Measurements from ENCODE around the gene NEK1.
"Not testable (repeated sequence)": the region's sequence is repeated elsewhere in the genome, so short reads cannot be mapped to it uniquely, and the experiment has no call there.

Gene NEK1

DNA sequence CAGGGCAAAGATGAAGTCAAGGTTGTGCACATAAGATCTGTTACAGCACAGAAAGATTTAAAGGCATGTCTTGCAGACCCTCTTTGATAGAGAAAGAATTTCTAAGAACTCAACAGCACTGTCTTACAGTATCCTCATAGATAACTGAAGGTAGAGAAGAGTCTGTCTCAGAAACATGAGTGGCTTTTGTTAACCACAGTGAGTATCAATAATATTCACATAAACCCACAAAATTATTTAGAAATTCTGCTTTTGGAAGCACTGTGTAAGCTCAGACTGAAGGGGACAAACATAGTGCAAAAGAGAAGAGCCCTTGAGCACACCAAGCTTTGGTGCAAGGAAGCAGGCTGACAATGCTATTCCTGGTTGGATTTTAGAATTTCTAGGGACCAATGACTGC, 175.6 kb downstream of the NEK1 start:
- Histone ChIP-seq H2AK5ac (ENCODE audit: low read depth, low read length) (no peak overlapping the region), H2BK15ac (ENCODE audit: low read length) (no peak overlapping the region), H3K36me3 (replicated peaks in 1 of 2; ENCODE audit: control insufficient read depth in 2 of 2, insufficient read depth in 2 of 2, low read length in 2 of 2) (no peaks in the 10 kb centered on the region), H2AFZ (ENCODE audit: low read length) (no peak overlapping the region), H4K91ac (ENCODE audit: low read depth, low read length, poor library complexity) (no peak overlapping the region), H3K4me3 (ENCODE audit: low read length in 2 of 2) (no peak overlapping the region), H3K27ac (replicated peaks; ENCODE audit: low read length) (no peak overlapping the region), H3K9me3 (replicated peaks in 1 of 2; ENCODE audit: control insufficient read depth in 2 of 2, insufficient read depth in 1 of 2, low read depth in 1 of 2, low read length in 2 of 2) (no peaks in the 10 kb centered on the region), H2BK12ac (ENCODE audit: low read length) (no peak overlapping the region), H3K4ac (ENCODE audit: low read length) (no peak overlapping the region), H3K14ac (ENCODE audit: low read length) (no peak overlapping the region), H3K79me1 (ENCODE audit: low read depth, low read length) (no peaks in the 10 kb centered on the region), H3K23ac (ENCODE audit: low read depth, low read length, poor library complexity) (no peak overlapping the region), H3K9ac (ENCODE audit: low read depth, low read length, poor library complexity) (no peak overlapping the region), H2BK5ac (ENCODE audit: low read length) (no peak overlapping the region), H3K18ac (ENCODE audit: low read length) (no peak overlapping the region), H3K27me3 (ENCODE audit: control insufficient read depth in 3 of 3, insufficient read depth in 3 of 3, low read depth in 1 of 3, low read length in 3 of 3) (no peaks in the 10 kb centered on the region), H4K8ac (ENCODE audit: low read depth, low read length) (no peak overlapping the region), H3K4me1 (ENCODE audit: control insufficient read depth in 2 of 2, insufficient read depth in 1 of 2, low read depth in 1 of 2, low read length in 2 of 2) (peaks cover 0 to 12% of the 10 kb centered on the region in 2 donors), H2BK120ac (ENCODE audit: low read depth, low read length) (no peak overlapping the region), H3K4me2 (ENCODE audit: insufficient read depth, low read length, poor library complexity, severe bottlenecking) (no peak overlapping the region)
- DNase-seq (ENCODE audit: low spot score) = no peak

DNA sequence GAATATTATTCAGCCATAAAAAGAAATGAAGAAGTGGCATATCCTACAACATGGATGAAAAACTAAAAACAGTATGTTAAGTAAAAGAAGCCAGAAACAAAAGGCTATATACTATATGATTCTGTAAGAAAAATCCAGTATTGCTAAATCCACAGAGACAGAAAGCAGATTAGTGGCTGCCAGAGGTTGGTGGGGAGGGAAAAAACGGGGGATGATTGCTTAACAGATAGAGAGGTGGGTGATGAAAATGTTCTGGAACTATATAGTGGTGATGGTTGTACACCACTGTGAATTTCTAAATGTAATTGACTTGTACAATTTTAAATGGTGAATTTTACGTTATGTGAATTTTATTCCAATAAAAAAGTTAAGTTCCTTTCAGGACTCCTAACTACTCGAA, 184.0 kb downstream of the NEK1 start:
- Histone ChIP-seq H3K79me1 (ENCODE audit: low read depth, low read length) (no peaks in the 10 kb centered on the region), H2BK5ac (ENCODE audit: low read length) (no peak overlapping the region), H3K14ac (ENCODE audit: low read length) (no peak overlapping the region), H3K18ac (ENCODE audit: low read length) (no peak overlapping the region), H3K4me3 (ENCODE audit: low read length in 2 of 2) (no peak overlapping the region), H3K36me3 (replicated peaks in 1 of 2; ENCODE audit: control insufficient read depth in 2 of 2, insufficient read depth in 2 of 2, low read length in 2 of 2) (peaks cover 2 to 14% of the 10 kb centered on the region in 2 donors), H3K9ac (ENCODE audit: low read depth, low read length, poor library complexity) (no peak overlapping the region), H2AK5ac (ENCODE audit: low read depth, low read length) (no peak overlapping the region), H2BK12ac (ENCODE audit: low read length) (no peak overlapping the region), H3K23ac (ENCODE audit: low read depth, low read length, poor library complexity) (no peak overlapping the region), H4K91ac (ENCODE audit: low read depth, low read length, poor library complexity) (no peak overlapping the region), H3K27me3 (ENCODE audit: control insufficient read depth in 3 of 3, insufficient read depth in 3 of 3, low read depth in 1 of 3, low read length in 3 of 3) (no peaks in the 10 kb centered on the region), H2BK15ac (ENCODE audit: low read length) (no peak overlapping the region), H3K4me1 (ENCODE audit: control insufficient read depth in 2 of 2, insufficient read depth in 1 of 2, low read depth in 1 of 2, low read length in 2 of 2) (no peaks in the 10 kb centered on the region), H3K4me2 (ENCODE audit: insufficient read depth, low read length, poor library complexity, severe bottlenecking) (no peak overlapping the region), H3K27ac (replicated peaks; ENCODE audit: low read length) (no peak overlapping the region), H4K8ac (ENCODE audit: low read depth, low read length) (no peak overlapping the region), H3K4ac (ENCODE audit: low read length) (no peak overlapping the region), H2AFZ (ENCODE audit: low read length) (no peak overlapping the region), H2BK120ac (ENCODE audit: low read depth, low read length) (no peak overlapping the region), H3K9me3 (replicated peaks in 1 of 2; ENCODE audit: control insufficient read depth in 2 of 2, insufficient read depth in 1 of 2, low read depth in 1 of 2, low read length in 2 of 2) (no peaks in the 10 kb centered on the region)
- WGBS, 2 donors (ENCODE audit: extremely low coverage in 2 of 2, insufficient read length in 2 of 2, insufficient replicate concordance in 1 of 2) = no CpG with 5 or more reads among the region's 3 CpGs
- DNase-seq (ENCODE audit: low spot score) = no peak

DNA sequence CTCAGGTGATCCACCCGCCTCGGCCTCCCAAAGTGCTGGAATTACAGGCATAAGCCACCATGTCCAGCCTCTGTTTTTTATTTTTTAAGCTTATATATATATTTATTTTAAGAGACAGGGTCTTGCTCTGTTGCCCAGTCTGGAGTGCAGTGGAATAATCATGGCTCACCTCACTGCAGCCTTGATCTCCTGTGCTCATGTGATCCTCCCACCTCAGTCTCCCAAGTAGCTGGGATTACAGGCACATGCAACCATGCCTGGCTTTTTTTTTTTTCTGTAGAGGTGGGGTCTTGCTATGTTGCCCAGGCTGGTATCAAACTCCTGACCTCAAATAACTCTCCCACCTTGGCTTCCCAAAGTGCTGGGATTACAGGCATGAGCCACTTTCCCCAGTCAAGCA, 184.7 kb downstream of the NEK1 start:
- peaks cover 2 to 14% of the 10 kb centered on the region in 2 donors for H3K36me3 ChIP-seq (replicated peaks in 1 of 2; ENCODE audit: control insufficient read depth in 2 of 2, insufficient read depth in 2 of 2, low read length in 2 of 2)
- not testable (repeated sequence) for H3K4me1 ChIP-seq (ENCODE audit: control insufficient read depth in 2 of 2, insufficient read depth in 1 of 2, low read depth in 1 of 2, low read length in 2 of 2)

DNA sequence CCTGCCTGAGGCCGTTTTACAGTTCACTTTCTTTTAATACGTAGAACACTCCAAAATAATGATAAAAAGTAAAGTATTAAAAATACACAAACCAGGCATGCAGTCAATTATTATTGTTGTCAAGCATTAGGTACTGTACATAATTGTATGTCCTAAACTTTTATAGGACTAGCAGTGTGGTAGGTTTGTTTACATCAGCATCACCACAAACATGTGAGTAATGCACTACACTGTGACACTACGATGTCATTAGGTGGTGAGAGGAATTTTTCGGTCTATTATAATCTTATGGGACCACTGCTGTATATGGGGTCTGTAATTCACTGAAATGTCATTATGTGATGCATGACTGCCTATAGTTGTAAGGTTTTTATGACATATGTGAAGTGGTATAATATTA, 192.1 kb downstream of the NEK1 start:
- H2AFZ ChIP-seq (ENCODE audit: low read length) = no peak overlapping the region
- H3K9me3 ChIP-seq (replicated peaks in 1 of 2; ENCODE audit: control insufficient read depth in 2 of 2, insufficient read depth in 1 of 2, low read depth in 1 of 2, low read length in 2 of 2) = no peaks in the 10 kb centered on the region
- WGBS, 2 donors (ENCODE audit: extremely low coverage in 2 of 2, insufficient read length in 2 of 2, insufficient replicate concordance in 1 of 2) = no CpG with 5 or more reads among the region's 4 CpGs

More for the DNA sequence above, 184.7 kb downstream of the NEK1 start:
- not testable (repeated sequence) for H2BK12ac ChIP-seq (ENCODE audit: low read length); H2BK5ac ChIP-seq (ENCODE audit: low read length); H2AK5ac ChIP-seq (ENCODE audit: low read depth, low read length); H3K79me1 ChIP-seq (ENCODE audit: low read depth, low read length); H3K9ac ChIP-seq (ENCODE audit: low read depth, low read length, poor library complexity); H4K91ac ChIP-seq (ENCODE audit: low read depth, low read length, poor library complexity); H3K9me3 ChIP-seq (replicated peaks in 1 of 2; ENCODE audit: control insufficient read depth in 2 of 2, insufficient read depth in 1 of 2, low read depth in 1 of 2, low read length in 2 of 2); H3K4me2 ChIP-seq (ENCODE audit: insufficient read depth, low read length, poor library complexity, severe bottlenecking); H3K27me3 ChIP-seq (ENCODE audit: control insufficient read depth in 3 of 3, insufficient read depth in 3 of 3, low read depth in 1 of 3, low read length in 3 of 3); H2AFZ ChIP-seq (ENCODE audit: low read length); H3K4ac ChIP-seq (ENCODE audit: low read length); H2BK120ac ChIP-seq (ENCODE audit: low read depth, low read length); H3K14ac ChIP-seq (ENCODE audit: low read length); H3K23ac ChIP-seq (ENCODE audit: low read depth, low read length, poor library complexity); H3K4me3 ChIP-seq (ENCODE audit: low read length in 2 of 2); H3K18ac ChIP-seq (ENCODE audit: low read length); H2BK15ac ChIP-seq (ENCODE audit: low read length); DNase-seq (ENCODE audit: low spot score); H4K8ac ChIP-seq (ENCODE audit: low read depth, low read length); H3K27ac ChIP-seq (replicated peaks; ENCODE audit: low read length)
- WGBS, 2 donors (ENCODE audit: extremely low coverage in 2 of 2, insufficient read length in 2 of 2, insufficient replicate concordance in 1 of 2) = no CpG with 5 or more reads among the region's 2 CpGs

More for the DNA sequence above, 192.1 kb downstream of the NEK1 start:
- H3K23ac ChIP-seq (ENCODE audit: low read depth, low read length, poor library complexity) = no peak overlapping the region
- no peak overlapping the region for H4K8ac ChIP-seq (ENCODE audit: low read depth, low read length)
- H3K79me1 ChIP-seq (ENCODE audit: low read depth, low read length) = no peaks in the 10 kb centered on the region
- H3K36me3 ChIP-seq (replicated peaks in 1 of 2; ENCODE audit: control insufficient read depth in 2 of 2, insufficient read depth in 2 of 2, low read length in 2 of 2) = peaks cover 2 to 14% of the 10 kb centered on the region in 2 donors
- H4K91ac ChIP-seq (ENCODE audit: low read depth, low read length, poor library complexity) = no peak overlapping the region
- no peak for DNase-seq (ENCODE audit: low spot score)
- H2AK5ac ChIP-seq (ENCODE audit: low read depth, low read length) = no peak overlapping the region
- H2BK120ac ChIP-seq (ENCODE audit: low read depth, low read length) = no peak overlapping the region
- no peak overlapping the region for H3K4me3 ChIP-seq (ENCODE audit: low read length in 2 of 2)
- H2BK5ac ChIP-seq (ENCODE audit: low read length) = no peak overlapping the region
- no peak overlapping the region for H2BK15ac ChIP-seq (ENCODE audit: low read length)
- no peak overlapping the region for H3K9ac ChIP-seq (ENCODE audit: low read depth, low read length, poor library complexity)
- H3K14ac ChIP-seq (ENCODE audit: low read length) = no peak overlapping the region
- no peak overlapping the region for H3K18ac ChIP-seq (ENCODE audit: low read length)
- no peaks in the 10 kb centered on the region for H3K27me3 ChIP-seq (ENCODE audit: control insufficient read depth in 3 of 3, insufficient read depth in 3 of 3, low read depth in 1 of 3, low read length in 3 of 3)
- H3K4ac ChIP-seq (ENCODE audit: low read length) = no peak overlapping the region
- peaks cover 0 to 2% of the 10 kb centered on the region in 2 donors for H3K4me1 ChIP-seq (ENCODE audit: control insufficient read depth in 2 of 2, insufficient read depth in 1 of 2, low read depth in 1 of 2, low read length in 2 of 2)
- H2BK12ac ChIP-seq (ENCODE audit: low read length) = no peak overlapping the region
- no peak overlapping the region for H3K4me2 ChIP-seq (ENCODE audit: insufficient read depth, low read length, poor library complexity, severe bottlenecking)
- no peak overlapping the region for H3K27ac ChIP-seq (replicated peaks; ENCODE audit: low read length)

Measured in neuronal stem cell (in vitro differentiated cells).